Adrenal gland (tissue), 5 donors: ENCODE measurements around the gene PDIA2.

ENCODE experiments used
- CTCF ChIP-seq, 6 experiments: fragments of 450-650 bp in 4 of 6; fragments of 200-600 bp in 2 of 6; sonication (generic) in 1 of 6; IDR thresholded peaks; 1 replicate in 5 of 6; 2 replicates in 1 of 6; pipeline versions ENCODE4 v1.5.1 to v1.8.0; 2016 to 2021; ENCODE audit warnings: antibody characterized with exemption in 6 of 6, mild to moderate bottlenecking in 2 of 6, moderate library complexity in 1 of 6
- POLR2A ChIP-seq, 2 donors: fragments of 450-650 bp; IDR thresholded peaks; one replicate each; pipeline ENCODE4 v1.6.1; 2017; ENCODE audit warnings: antibody characterized with exemption in 2 of 2, mild to moderate bottlenecking in 2 of 2, moderate library complexity in 1 of 2
- donor health status: DM: no; HTN: no; CAD: no.

GRCh38 chr16:245105-245504 lies 37.9 kb upstream of the PDIA2 start:
- TF ChIP-seq POLR2A (IDR thresholded peaks at IDR 0.05) (no peak), CTCF (IDR thresholded peaks at IDR 0.05) (no peak)
